VCaP (cell line): ENCODE measurements around the gene ATXN7.
A peak's percentile ranks its signal among the peaks of the same experiment; 100 is the strongest.

ENCODE experiments used
- H3K27ac ChIP-seq: fragments of 450-650 bp; 2 replicates; pipeline ENCODE4 v1.5.1; 2017
- CTCF ChIP-seq: fragments of 450-650 bp; conservative IDR thresholded peaks from 2 replicates; pipeline ENCODE4 v1.5.1; 2017; ENCODE audit warnings: mild to moderate bottlenecking, moderate library complexity

Gene ATXN7

GRCh38 chr3:63864965-63865327 lies 1.3 kb downstream of the ATXN7 start:
- peak overlapping the region; percentile 99 for H3K27ac ChIP-seq
- TF ChIP-seq CTCF: no peak

- H3K27ac ChIP-seq: no peak overlapping the region
Observed at GRCh38 chr3:63867225-63867624, 3.6 kb downstream of the ATXN7 start.

GRCh38 chr3:63869940-63870614 lies 6.4 kb downstream of the ATXN7 start:
- TF ChIP-seq CTCF: no peak
- no peak overlapping the region for H3K27ac ChIP-seq

More at GRCh38 chr3:63867225-63867624, 3.6 kb downstream of the ATXN7 start:
- TF ChIP-seq CTCF: no peak

- TF ChIP-seq CTCF: no peak
- no peak overlapping the region for H3K27ac ChIP-seq
Observed at GRCh38 chr3:63870615-63871005, 6.9 kb downstream of the ATXN7 start.

GRCh38 chr3:63872135-63872924 lies 8.7 kb downstream of the ATXN7 start:
- no peak overlapping the region for H3K27ac ChIP-seq
- TF ChIP-seq CTCF: no peak

GRCh38 chr3:63874769-63875168 lies 11.1 kb downstream of the ATXN7 start:
- no peak overlapping the region for H3K27ac ChIP-seq
- no peak for TF ChIP-seq CTCF

GRCh38 chr3:63875510-63875909 lies 11.8 kb downstream of the ATXN7 start:
- no peak for TF ChIP-seq CTCF
- H3K27ac ChIP-seq: peak overlapping the region; percentile 58
